Tibial nerve (tissue), 4 donors: Measurements from ENCODE around the gene ZNF154. TPM values are rescaled to one million over a fixed set of nuclear protein-coding genes. Genes with fewer than 3 reads are reported as not detected.
A peak's percentile ranks its signal among the peaks of the same experiment; 100 is the strongest.

Experiments
- DNase-seq, 2 donors: peaks; one replicate each; pipeline ENCODE4 v3.0.0-alpha.2; 2019; ENCODE audit warnings: low spot score in 2 of 2
- H3K27ac ChIP-seq, 4 donors: fragments of 200-600 bp; sonication (generic) in 3 of 4; one replicate each; pipeline ENCODE4 v1.5.1; 2017 to 2019; ENCODE audit warnings: mild to moderate bottlenecking in 1 of 4
- H3K27me3 ChIP-seq, 2 donors: fragments of 200-600 bp; sonication (generic) in 1 of 2; one replicate each; pipeline versions ENCODE4 v1.5.1 to v1.6.0; 2017 to 2019
- H3K36me3 ChIP-seq, 3 donors: fragments of 200-600 bp; sonication (generic); one replicate each; pipeline ENCODE4 v1.5.1; 2018 to 2019
- H3K4me1 ChIP-seq, 4 donors: fragments of 200-600 bp; sonication (generic) in 3 of 4; one replicate each; pipeline ENCODE4 v1.5.1; 2017 to 2019
- H3K4me3 ChIP-seq, 4 donors: fragments of 200-600 bp; sonication (generic) in 3 of 4; one replicate each; pipeline ENCODE4 v1.5.1; 2017 to 2019; ENCODE audit warnings: mild to moderate bottlenecking in 1 of 4, moderate library complexity in 1 of 4
- H3K9me3 ChIP-seq, 4 donors: fragments of 200-600 bp; sonication (generic) in 3 of 4; one replicate each; pipeline ENCODE4 v1.5.1; 2017 to 2019
- CTCF ChIP-seq, 5 experiments: fragments of 200-600 bp in 3 of 5; fragments of 450-650 bp in 2 of 5; sonication (generic) in 3 of 5; IDR thresholded peaks; one replicate each; pipeline ENCODE4 v1.5.1; 2016 to 2019; ENCODE audit warnings: antibody characterized with exemption in 5 of 5, mild to moderate bottlenecking in 3 of 5, moderate library complexity in 2 of 5
- EP300 ChIP-seq, 2 donors: sonication (generic); formaldehyde crosslinking; IDR thresholded peaks; one replicate each; pipeline ENCODE4 v1.6.1; 2017; ENCODE audit warnings: antibody characterized with exemption in 2 of 2, mild to moderate bottlenecking in 1 of 2
- POLR2A ChIP-seq, 2 donors: fragments of 450-650 bp; IDR thresholded peaks; one replicate each; pipeline ENCODE4 v1.6.1; 2017; ENCODE audit warnings: antibody characterized with exemption in 2 of 2, mild to moderate bottlenecking in 2 of 2, moderate library complexity in 2 of 2
- WGBS, 2 donors: methylation state at CpG; one replicate each; pipeline ENCODE4 v1.1.5; 2018; 5-methylcytosine and 5-hydroxymethylcytosine counted together
- total RNA-seq, 4 donors: library from RNA; depleted of rRNA; stranded (reverse); fragments of >200 nt; gene quantifications; one replicate each; pipeline ENCODE4 v1.1.0, GENCODE V29; 2016

Gene ZNF154
- total RNA-seq: 1 to 10 TPM in 2 of 4 donors, under 1 TPM in 2; 0.21 to 2.0 (median 0.71) TPM

- peak within 1 kb of the TSS in 2 of 4 donors; percentile 35 to 45 for H3K4me3 ChIP-seq
- peaks cover 0 to 100% (median 45%) of the 10 kb centered on the region in 4 donors for H3K9me3 ChIP-seq
- WGBS, 2 donors: 2 to 3% methylated on average over 36 to 41 of the region's 53 CpGs
Measured at GRCh38 chr19:57708641-57709361, at the start of gene ZNF154. ZNF154 (minus strand) TSS chr19:57709204; CDS start chr19:57708971, 233 bp downstream.

GRCh38 chr19:57757941-57758340, 48.9 kb upstream of the ZNF154 start:
- Histone ChIP-seq H3K9me3 (peaks cover 7 to 100% (median 37%) of the 10 kb centered on the region in 4 donors), H3K36me3 (peaks cover 12 to 100% (median 54%) of the 10 kb centered on the region in 3 donors), H3K27me3 (no peaks in the 10 kb centered on the region), H3K4me3 (no peak overlapping the region), H3K27ac (no peak overlapping the region), H3K4me1 (no peaks in the 10 kb centered on the region)
- DNase-seq: no peak
- TF ChIP-seq CTCF (IDR thresholded peaks at IDR 0.05) (no peak), EP300 (IDR thresholded peaks at IDR 0.05) (no peak), POLR2A (IDR thresholded peaks at IDR 0.05) (no peak)
- 77 to 84% methylated on average over 2 of the region's 2 CpGs for WGBS, 2 donors

More at GRCh38 chr19:57708641-57709361, at the start of gene ZNF154:
- Histone ChIP-seq H3K4me1 (no peaks in the 10 kb centered on the region), H3K36me3 (peaks cover 0 to 87% (median 0%) of the 10 kb centered on the region in 3 donors), H3K27ac (peak within 1 kb of the TSS in 1 of 4 donors; percentile 80), H3K27me3 (no peaks in the 10 kb centered on the region)
- DNase-seq: no peak
- TF ChIP-seq EP300 (IDR thresholded peaks at IDR 0.05): no peak
- no peak for TF ChIP-seq POLR2A (IDR thresholded peaks at IDR 0.05)
- no peak for TF ChIP-seq CTCF (IDR thresholded peaks at IDR 0.05)

GRCh38 chr19:57755031-57755430, 46.0 kb upstream of the ZNF154 start:
- H3K4me3 ChIP-seq: no peak overlapping the region
- DNase-seq: no peak
- 95 to 97% methylated on average over 4 of the region's 4 CpGs for WGBS, 2 donors
- H3K4me1 ChIP-seq: no peaks in the 10 kb centered on the region
- TF ChIP-seq CTCF (IDR thresholded peaks at IDR 0.05): no peak
- no peak for TF ChIP-seq EP300 (IDR thresholded peaks at IDR 0.05)
- TF ChIP-seq POLR2A (IDR thresholded peaks at IDR 0.05): no peak
- peaks cover 22 to 100% (median 74%) of the 10 kb centered on the region in 3 donors for H3K36me3 ChIP-seq
- H3K27me3 ChIP-seq: no peaks in the 10 kb centered on the region
- peaks cover 12 to 100% (median 50%) of the 10 kb centered on the region in 4 donors for H3K9me3 ChIP-seq
- H3K27ac ChIP-seq: no peak overlapping the region

- no peak for TF ChIP-seq POLR2A (IDR thresholded peaks at IDR 0.05)
- TF ChIP-seq EP300 (IDR thresholded peaks at IDR 0.05): no peak
- no peak for TF ChIP-seq CTCF (IDR thresholded peaks at IDR 0.05)
- peaks cover 24 to 100% (median 74%) of the 10 kb centered on the region in 3 donors for H3K36me3 ChIP-seq
Measured at GRCh38 chr19:57754091-57754673, 45.2 kb upstream of the ZNF154 start.

DNA sequence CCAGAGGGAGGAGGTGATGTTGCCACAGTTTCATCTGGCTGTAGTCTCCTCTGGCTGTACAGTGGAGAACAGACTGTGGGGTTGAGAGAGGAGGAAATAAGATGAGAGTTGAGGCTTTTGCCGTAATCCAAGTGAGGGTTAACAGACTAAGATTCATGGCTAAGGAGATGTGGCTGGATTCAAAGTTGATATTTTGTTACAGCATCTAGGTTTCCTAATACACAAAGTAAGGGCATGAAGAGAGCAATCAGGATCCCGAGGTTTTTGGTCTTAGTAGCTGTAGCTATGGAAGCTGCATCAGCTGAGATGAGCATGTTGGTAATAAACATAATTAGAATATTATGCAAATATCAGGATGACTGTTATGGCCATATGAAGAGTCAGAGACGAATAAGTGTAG, 39.0 kb upstream of the ZNF154 start:
- H3K9me3 ChIP-seq: peaks cover 9 to 88% (median 32%) of the 10 kb centered on the region in 4 donors
- TF ChIP-seq EP300 (IDR thresholded peaks at IDR 0.05) (no peak), CTCF (IDR thresholded peaks at IDR 0.05) (no peak), POLR2A (IDR thresholded peaks at IDR 0.05) (no peak)
- 92 to 95% methylated on average over 3 of the region's 3 CpGs for WGBS, 2 donors
- DNase-seq: no peak
- H3K27ac ChIP-seq: no peak overlapping the region
- peaks cover 14 to 56% (median 49%) of the 10 kb centered on the region in 3 donors for H3K36me3 ChIP-seq
- H3K4me1 ChIP-seq: peaks cover 0 to 14% (median 5%) of the 10 kb centered on the region in 4 donors
- H3K27me3 ChIP-seq: no peaks in the 10 kb centered on the region
- no peak overlapping the region for H3K4me3 ChIP-seq

More at GRCh38 chr19:57754091-57754673, 45.2 kb upstream of the ZNF154 start:
- H3K4me1 ChIP-seq: no peaks in the 10 kb centered on the region
- 94 to 95% methylated on average over 10 of the region's 10 CpGs for WGBS, 2 donors
- H3K27me3 ChIP-seq: no peaks in the 10 kb centered on the region
- H3K4me3 ChIP-seq: no peak overlapping the region
- no peak overlapping the region for H3K27ac ChIP-seq
- no peak for DNase-seq
- peaks cover 17 to 100% (median 55%) of the 10 kb centered on the region in 4 donors for H3K9me3 ChIP-seq
